NCI-H748 treated with DMSO at 0.1 percent for 48 hours (cell line): ENCODE measurements around the gene RAMACL.
A peak's percentile ranks its signal among the peaks of the same experiment; 100 is the strongest.
"Not testable (repeated sequence)": the region's sequence is repeated elsewhere in the genome, so short reads cannot be mapped to it uniquely, and the experiment has no call there.

Experiments
- DNase-seq: peaks from one replicate; lab custom pipeline; 2025; lab: John Stamatoyannopoulos, UW

RAMACL gene

GRCh38 chr6:166555086-166555485 is 31.4 kb downstream of the RAMACL start:
- DNase-seq = no peak

GRCh38 chr6:166554316-166554715 is 32.2 kb downstream of the RAMACL start:
- DNase-seq = no peak

GRCh38 chr6:166553563-166554271 is 32.8 kb downstream of the RAMACL start:
- DNase-seq = no peak

- DNase-seq = no peak
Measured at GRCh38 chr6:166552600-166552999, 33.9 kb downstream of the RAMACL start.

GRCh38 chr6:166551754-166552495 is 34.6 kb downstream of the RAMACL start:
- DNase-seq = no peak

GRCh38 chr6:166546653-166547052 is 39.8 kb downstream of the RAMACL start:
- no peak for DNase-seq

GRCh38 chr6:166545156-166546034 is 41.1 kb downstream of the RAMACL start:
- no peak for DNase-seq

GRCh38 chr6:166544296-166544605 is 42.2 kb downstream of the RAMACL start:
- DNase-seq = no peak

GRCh38 chr6:166543603-166544295 is 42.7 kb downstream of the RAMACL start:
- DNase-seq = no peak

- DNase-seq = no peak
Measured at GRCh38 chr6:166542580-166542912, 43.9 kb downstream of the RAMACL start.

- no peak for DNase-seq
Measured at GRCh38 chr6:166541876-166542579, 44.5 kb downstream of the RAMACL start.

GRCh38 chr6:166541366-166541765 is 45.1 kb downstream of the RAMACL start:
- no peak for DNase-seq

- no peak for DNase-seq
Measured at GRCh38 chr6:166540631-166541331, 45.7 kb downstream of the RAMACL start.

GRCh38 chr6:166539543-166539942 is 46.9 kb downstream of the RAMACL start:
- no peak for DNase-seq

- not testable (repeated sequence) for DNase-seq
Measured at GRCh38 chr6:166539011-166539385, 47.5 kb downstream of the RAMACL start.

GRCh38 chr6:166538297-166539010 is 48.0 kb downstream of the RAMACL start:
- no peak for DNase-seq

GRCh38 chr6:166534658-166535406 is 51.6 kb downstream of the RAMACL start:
- no peak for DNase-seq

GRCh38 chr6:166533205-166533824 is 53.2 kb downstream of the RAMACL start:
- peak; percentile 29 for DNase-seq
